GM21528 (cell line): ENCODE data around the gene RABEP1.
"Not testable (repeated sequence)": the region's sequence is repeated elsewhere in the genome, so short reads cannot be mapped to it uniquely, and the experiment has no call there.

Source experiments
- ATAC-seq: cut with Tn5 transposase; IDR thresholded peaks from one replicate; pipeline ENCODE4 v1.9.1; 2021; ENCODE audit warnings: mild to moderate bottlenecking, moderate library complexity; ENCODE audit not compliant: unreplicated experiment, low FRiP score

The RABEP1 gene, protein sequence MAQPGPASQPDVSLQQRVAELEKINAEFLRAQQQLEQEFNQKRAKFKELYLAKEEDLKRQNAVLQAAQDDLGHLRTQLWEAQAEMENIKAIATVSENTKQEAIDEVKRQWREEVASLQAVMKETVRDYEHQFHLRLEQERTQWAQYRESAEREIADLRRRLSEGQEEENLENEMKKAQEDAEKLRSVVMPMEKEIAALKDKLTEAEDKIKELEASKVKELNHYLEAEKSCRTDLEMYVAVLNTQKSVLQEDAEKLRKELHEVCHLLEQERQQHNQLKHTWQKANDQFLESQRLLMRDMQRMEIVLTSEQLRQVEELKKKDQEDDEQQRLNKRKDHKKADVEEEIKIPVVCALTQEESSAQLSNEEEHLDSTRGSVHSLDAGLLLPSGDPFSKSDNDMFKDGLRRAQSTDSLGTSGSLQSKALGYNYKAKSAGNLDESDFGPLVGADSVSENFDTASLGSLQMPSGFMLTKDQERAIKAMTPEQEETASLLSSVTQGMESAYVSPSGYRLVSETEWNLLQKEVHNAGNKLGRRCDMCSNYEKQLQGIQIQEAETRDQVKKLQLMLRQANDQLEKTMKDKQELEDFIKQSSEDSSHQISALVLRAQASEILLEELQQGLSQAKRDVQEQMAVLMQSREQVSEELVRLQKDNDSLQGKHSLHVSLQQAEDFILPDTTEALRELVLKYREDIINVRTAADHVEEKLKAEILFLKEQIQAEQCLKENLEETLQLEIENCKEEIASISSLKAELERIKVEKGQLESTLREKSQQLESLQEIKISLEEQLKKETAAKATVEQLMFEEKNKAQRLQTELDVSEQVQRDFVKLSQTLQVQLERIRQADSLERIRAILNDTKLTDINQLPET

DNA sequence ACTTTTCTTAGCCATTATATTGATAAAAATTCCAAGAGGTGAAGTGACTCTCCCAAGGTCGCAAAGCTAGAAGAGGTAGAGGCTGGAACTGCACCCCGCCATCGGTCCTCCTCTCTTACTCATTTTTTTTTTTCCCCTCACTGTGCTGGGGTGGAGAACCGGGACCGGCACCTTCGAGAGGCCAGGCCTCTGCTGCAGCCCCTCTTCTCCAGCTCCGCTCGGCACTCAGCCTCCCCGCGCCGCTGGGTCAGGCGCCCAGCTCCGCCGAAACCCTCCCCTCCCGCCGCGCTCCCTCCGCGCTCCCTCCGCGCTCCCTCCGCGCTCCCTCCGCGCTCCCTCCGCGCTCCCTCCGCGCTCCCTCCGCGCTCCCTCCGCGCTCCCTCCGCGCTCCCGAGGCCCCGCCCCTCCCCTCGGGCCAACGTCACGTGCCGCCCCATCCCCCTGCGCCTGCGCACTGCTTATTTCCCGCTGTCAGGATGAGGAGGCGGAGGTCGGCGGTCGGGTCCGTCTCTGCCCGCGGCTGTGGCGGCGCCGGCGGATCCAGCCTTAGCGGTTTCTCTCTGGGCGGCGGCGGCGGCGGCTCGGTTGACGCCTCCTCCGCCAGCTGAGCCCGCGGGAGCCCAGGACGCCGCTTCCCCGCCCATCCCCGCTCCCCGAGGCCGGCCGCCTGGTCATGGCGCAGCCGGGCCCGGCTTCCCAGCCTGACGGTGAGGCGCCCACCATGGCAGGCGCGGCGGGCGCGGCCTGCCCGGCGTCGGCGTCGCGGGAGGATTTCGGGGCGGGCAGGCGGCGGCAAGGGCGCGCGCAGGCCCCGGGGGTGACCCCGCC, at the start of gene RABEP1:
TSS of gene RABEP1 (plus strand) at position 471 of the 828 bp plus-strand sequence. CDS start at position 674, 203 bp downstream.
- peak; percentile 74 for ATAC-seq

DNA sequence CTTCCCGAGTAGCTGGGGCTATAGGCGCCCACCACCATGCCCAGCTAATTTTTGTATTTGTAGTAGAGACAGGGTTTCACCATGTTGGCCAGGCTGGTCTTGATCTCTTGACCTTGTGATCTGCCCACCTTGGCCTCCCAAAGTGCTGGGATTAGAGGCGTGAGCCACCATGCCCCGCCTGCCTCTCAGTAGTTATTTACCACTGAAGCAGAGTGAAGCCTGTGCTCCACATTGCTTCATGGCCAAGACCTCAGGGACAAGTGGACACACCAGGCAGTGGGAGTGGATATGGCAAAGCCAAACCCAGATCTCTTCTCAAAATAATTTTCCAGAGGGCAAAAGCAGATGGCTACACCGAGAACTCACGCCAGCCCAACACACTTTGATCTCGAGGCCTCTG, 48.6 kb upstream of the RABEP1 start:
- not testable (repeated sequence) for ATAC-seq

- no peak for ATAC-seq
Observed at GRCh38 chr17:5234645-5235576, 47.2 kb upstream of the RABEP1 start, which contains the start of gene SCIMP. Gene SCIMP (minus strand): TSS chr17:5234860. CDS start chr17:5234755, 105 bp downstream.

GRCh38 chr17:5236938-5237540, 45.0 kb upstream of the RABEP1 start:
- ATAC-seq, result no peak

DNA sequence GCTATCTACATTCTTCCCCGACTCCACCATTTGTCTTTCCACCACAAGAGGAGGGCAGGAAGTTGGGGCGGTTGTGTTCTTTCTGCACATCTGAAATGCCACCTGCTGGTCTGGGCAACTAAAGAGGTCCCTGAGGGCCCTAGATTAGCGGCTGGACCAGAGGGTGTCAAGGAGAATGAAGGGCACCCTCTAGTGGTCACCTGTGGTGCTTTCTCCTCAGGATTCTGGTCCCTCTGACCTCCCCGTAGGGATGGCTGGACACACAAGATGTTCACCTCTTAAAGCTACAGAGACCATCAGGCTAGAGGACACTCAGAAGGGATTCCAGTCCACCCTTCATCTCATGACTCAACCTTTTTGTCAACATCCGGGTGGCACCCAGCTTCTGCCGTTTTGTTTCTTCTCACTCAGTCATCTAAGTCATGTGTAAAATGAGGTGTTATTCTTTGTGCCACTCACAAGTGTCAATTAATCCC, 44.5 kb upstream of the RABEP1 start:
- no peak for ATAC-seq

DNA sequence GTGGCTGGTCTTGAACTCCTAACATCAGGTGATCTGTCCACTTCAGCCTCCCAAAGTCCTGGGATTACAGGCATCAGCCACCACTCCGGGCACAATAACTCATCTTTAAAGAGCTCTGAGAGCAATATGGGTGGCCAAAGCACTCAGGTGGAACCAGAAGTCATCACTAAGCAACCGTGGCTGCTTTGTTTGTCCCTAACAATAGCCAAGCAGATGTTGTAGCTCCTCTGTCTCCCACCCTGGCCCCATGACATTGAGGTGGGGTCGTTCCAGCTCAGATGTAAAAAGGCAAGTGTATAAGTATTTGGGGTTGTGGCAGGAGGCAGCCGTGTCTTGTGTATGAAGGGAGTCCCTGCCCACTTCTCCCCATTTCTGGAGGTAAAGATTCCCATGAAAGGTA, 43.8 kb upstream of the RABEP1 start:
- ATAC-seq, result no peak

GRCh38 chr17:5239769-5240168, 42.3 kb upstream of the RABEP1 start:
- ATAC-seq, result not testable (repeated sequence)

DNA sequence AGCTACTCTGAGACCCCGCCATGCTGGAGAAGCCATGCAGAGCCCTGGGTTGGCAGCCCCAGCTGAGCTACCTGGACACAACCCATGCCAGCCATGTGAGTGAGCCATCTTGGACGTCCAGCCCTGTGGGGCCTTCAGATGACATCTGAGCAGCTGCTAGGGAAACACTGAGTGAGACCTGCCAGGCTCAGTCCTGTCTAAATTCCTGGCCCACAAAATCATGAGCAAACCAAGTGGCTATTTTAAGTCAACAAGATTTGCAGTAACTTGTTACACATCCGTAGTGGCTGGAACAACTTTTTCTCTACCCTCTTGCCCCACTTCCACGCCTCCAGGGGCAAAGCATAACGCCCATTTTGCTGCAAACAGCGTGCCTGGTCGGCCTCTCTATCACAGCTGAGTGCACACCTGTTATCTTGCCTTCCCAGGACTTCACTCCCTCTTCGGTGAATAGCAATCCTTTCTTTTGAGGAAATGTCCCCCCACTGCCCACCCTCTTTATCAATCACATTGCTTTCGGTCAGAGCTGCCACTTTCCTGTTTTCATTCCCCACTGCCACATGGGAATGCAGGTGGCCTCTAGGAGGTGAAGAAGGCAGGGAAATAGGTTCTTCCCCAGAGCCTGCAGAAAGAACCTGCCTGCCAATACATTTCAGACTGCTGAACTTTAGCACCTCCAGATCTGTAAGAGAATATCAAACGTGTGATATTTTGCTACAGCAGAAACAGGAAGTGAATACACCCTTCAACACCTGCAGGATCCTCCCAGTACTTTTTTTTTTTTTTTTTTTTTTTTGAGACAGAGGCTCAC, 40.0 kb upstream of the RABEP1 start:
- no peak for ATAC-seq

DNA sequence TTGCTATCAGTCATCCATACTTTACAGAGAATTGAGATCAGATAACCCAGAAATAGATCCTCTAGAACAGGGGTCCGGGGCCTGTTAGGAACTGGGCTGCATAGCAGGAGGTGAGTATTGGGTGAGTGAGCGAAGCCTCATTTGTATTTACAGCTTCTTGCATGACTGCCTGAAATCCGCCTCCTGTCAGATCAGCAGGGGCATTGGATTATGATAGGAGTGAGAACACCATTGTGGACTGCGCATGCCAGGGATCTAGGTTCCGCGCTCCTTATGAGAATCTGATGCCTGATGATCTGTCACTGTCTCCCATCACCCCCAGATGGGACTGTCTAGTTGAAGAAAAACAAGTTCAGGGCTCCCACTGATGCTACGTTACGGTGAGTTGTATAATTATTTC, 34.5 kb upstream of the RABEP1 start:
- ATAC-seq, result no peak

DNA sequence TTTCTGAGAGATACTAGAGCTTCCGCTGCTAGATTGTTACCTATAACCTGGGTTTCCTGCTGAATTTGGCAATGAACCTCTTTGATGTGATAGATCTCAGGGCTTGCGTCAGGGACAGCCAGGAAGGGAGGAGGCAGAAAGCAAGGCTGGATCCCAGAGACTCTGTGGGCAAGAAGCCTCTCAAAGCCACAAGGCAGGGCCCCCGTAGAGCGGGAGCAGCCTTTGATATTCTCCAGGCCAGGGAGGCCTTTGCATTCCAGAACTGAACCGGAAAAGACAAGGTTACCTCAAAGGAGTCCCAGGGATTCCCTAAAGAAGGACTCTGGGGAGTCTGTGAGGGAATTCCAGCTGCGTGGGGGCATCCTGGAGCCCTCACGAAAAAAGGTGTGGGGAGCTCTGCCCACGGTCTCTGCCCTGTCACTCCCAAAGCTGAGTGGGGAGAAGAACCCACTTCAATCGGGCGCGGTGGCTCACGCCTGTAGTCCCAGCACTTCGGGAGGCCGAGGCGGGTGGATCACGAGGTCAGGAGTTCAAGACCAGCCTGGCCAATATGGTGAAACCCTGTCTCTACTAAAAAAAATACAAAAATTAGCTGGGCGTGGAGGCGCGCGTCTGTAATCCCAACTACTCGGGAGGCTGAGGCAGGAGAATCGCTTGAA, 33.1 kb upstream of the RABEP1 start:
- ATAC-seq, result no peak

DNA sequence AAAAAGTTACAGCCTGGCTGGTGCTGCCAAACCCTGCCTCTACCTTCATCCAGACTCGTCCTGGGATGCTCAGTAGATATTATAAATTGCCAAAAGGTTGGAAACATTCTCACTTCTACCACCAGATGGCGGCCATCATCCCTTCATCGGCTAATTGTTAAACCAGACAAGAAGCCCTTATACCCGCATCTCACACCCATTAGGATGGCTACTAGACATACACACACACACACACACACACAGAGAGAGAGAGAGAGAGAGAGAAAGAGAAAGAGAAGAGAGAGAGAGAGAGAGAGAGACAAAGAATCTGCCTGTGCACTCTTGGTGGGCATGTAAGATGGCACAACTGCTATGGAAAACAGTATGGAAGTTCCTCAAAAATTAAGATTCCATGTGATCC, 32.5 kb upstream of the RABEP1 start:
- no peak for ATAC-seq

- ATAC-seq, result no peak
Observed at GRCh38 chr17:5254414-5254813, 27.7 kb upstream of the RABEP1 start.

GRCh38 chr17:5254903-5255521, 27.1 kb upstream of the RABEP1 start:
- no peak for ATAC-seq

DNA sequence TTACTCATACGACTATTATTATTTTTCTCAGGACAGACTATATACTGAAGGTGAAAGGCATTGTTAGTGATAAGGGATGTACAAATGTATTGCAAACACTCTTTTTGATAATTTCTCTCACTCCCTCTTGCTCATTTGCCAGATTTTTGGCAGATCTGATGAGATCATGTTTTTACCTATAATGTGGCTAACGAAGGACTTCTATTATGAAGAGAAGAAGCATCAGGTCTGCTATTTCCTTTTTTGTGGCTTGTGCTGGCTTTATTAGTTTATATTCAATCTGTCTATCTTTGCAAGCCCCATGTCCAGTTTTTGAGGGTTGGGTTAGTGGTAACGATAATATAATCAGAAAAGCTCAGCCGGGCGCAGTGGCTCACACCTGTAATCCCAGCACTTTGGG, 25.0 kb upstream of the RABEP1 start:
- no peak for ATAC-seq

DNA sequence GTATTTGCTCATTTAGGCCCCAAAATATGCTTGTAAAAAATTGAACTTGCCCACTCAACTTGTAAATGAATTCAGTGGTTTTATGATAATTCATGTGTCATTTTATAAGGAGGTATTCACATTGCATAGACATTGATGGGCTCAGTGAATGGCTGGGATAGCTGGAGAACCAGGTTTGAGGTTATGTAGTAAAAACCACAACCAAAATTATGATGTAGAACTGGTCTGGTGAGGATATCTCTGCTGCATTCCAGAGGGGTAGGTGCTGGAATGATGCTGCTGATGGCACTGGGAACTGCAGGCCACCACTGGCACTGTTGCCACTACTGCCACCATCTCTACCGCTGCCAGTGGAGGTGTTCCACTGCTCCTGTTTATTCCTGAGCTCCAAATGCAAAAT, 21.5 kb upstream of the RABEP1 start:
- ATAC-seq, result no peak

DNA sequence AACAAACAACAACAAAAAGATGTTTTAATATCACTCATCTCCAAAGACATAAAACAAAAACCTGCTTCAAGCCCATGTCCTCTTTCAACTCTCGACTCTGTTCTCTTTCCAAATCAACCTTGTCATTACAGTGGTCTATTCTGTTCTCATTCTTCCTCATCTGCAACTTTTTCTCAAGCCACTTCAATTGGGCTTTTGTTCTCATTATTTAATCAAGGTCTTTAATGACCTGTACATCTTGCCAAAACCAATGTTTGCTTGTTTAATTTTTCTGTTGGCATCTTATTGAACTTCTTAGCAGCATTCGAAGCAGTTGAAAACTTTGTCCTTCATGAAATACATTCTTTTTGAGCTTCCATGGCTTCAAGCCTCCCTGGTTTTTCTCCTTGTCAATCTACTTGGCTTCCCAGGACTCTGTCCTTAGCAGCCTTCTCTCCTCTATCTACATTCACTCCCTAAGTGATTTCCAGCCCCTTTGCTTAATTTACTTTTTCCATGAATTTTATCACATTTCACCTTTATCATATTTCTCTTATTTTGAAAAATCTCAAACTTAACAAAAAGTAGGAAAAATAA, 19.6 kb upstream of the RABEP1 start:
- no peak for ATAC-seq

GRCh38 chr17:5263441-5263840, 18.6 kb upstream of the RABEP1 start:
- ATAC-seq, result no peak
